Suprapubic skin (tissue), 3 donors: ENCODE results near the gene WDR74.

ENCODE experiments used
- CTCF ChIP-seq, 2 donors: fragments of 200-600 bp in 1 of 2; fragments of 450-650 bp in 1 of 2; sonication (generic) in 1 of 2; IDR thresholded peaks; one replicate each; pipeline ENCODE4 v1.5.1; 2016 to 2019; ENCODE audit warnings: antibody characterized with exemption in 2 of 2, mild to moderate bottlenecking in 1 of 2, moderate library complexity in 1 of 2
- POLR2A ChIP-seq, 2 donors: fragments of 450-650 bp; IDR thresholded peaks; one replicate each; pipeline ENCODE4 v1.6.1; 2017; ENCODE audit warnings: antibody characterized with exemption in 2 of 2, mild to moderate bottlenecking in 2 of 2, moderate library complexity in 2 of 2

- TF ChIP-seq CTCF (IDR thresholded peaks at IDR 0.05) = no peak
- TF ChIP-seq POLR2A (IDR thresholded peaks at IDR 0.05) = no peak
Observed at GRCh38 chr11:62842171-62842741, 2.9 kb upstream of the WDR74 start.
